Measurements from ENCODE around the gene EFNB2. TPM values are rescaled to one million over a fixed set of nuclear protein-coding genes. Genes with fewer than 3 reads are reported as not detected.

EFNB2 gene
- polyA plus RNA-seq, 3 donors = not detected

GRCh38 chr13:106575896-106576295 lies 40.4 kb upstream of the EFNB2 start:
- intact Hi-C loops (cut with micrococcal nuclease) = no loop called here
- no peak overlapping the region for H3K4me3 Mint-ChIP-seq
- H4K20me1 ChIP-seq (ENCODE audit: insufficient read depth, low read length) = no peaks in the 10 kb centered on the region
- no peak overlapping the region for H3K27ac Mint-ChIP-seq
- H3K4me1 Mint-ChIP-seq = no peaks in the 10 kb centered on the region
- H3K9ac ChIP-seq (ENCODE audit: insufficient read depth, low read length, poor library complexity, severe bottlenecking) = no peak overlapping the region
- TF ChIP-seq CTCF (IDR thresholded peaks at IDR 0.05) = no peak
- no peak overlapping the region for H3K4me2 ChIP-seq (replicated peaks; ENCODE audit: extremely low read depth, low read length, poor library complexity, severe bottlenecking)
- no peak for DNase-seq
- H3K27ac ChIP-seq (ENCODE audit: low read depth in 1 of 2, low read length in 2 of 2) = no peak overlapping the region
- H3K36me3 Mint-ChIP-seq = no peaks in the 10 kb centered on the region
- H3K79me2 ChIP-seq (ENCODE audit: insufficient read depth, low read length) = no peaks in the 10 kb centered on the region
- H3K9me3 Mint-ChIP-seq = peaks cover 0 to 12% (median 5%) of the 10 kb centered on the region in 7 donors
- no peaks in the 10 kb centered on the region for H3K4me1 ChIP-seq (ENCODE audit: control insufficient read depth in 1 of 2, insufficient read depth in 2 of 2, low read length in 2 of 2)
- no peaks in the 10 kb centered on the region for H3K27me3 ChIP-seq (ENCODE audit: control insufficient read depth in 2 of 2, insufficient read depth in 2 of 2, low read length in 2 of 2)
- H3K36me3 ChIP-seq (replicated peaks in 1 of 2; ENCODE audit: control insufficient read depth in 1 of 2, insufficient read depth in 2 of 2, low read length in 2 of 2) = no peaks in the 10 kb centered on the region
- no peaks in the 10 kb centered on the region for H3K9me3 ChIP-seq (replicated peaks in 1 of 2; ENCODE audit: control insufficient read depth in 1 of 2, insufficient read depth in 1 of 2, low read length in 2 of 2)
- H2AFZ ChIP-seq (ENCODE audit: insufficient read depth, low read depth, low read length, poor library complexity, severe bottlenecking) = no peak overlapping the region
- no peak overlapping the region for H3K4me3 ChIP-seq (replicated peaks in 1 of 3; ENCODE audit: low read depth in 2 of 3, low read length in 3 of 3)
- peaks cover 0 to 4% (median 0%) of the 10 kb centered on the region in 3 donors for H3K27me3 Mint-ChIP-seq (ENCODE audit: low read depth in 3 of 3)

- Mint-ChIP-seq H3K36me3 (no peaks in the 10 kb centered on the region), H3K4me3 (no peak overlapping the region), H3K9me3 (peaks cover 0 to 9% (median 3%) of the 10 kb centered on the region in 7 donors), H3K27me3 (ENCODE audit: low read depth in 3 of 3) (peaks cover 0 to 4% (median 0%) of the 10 kb centered on the region in 3 donors), H3K27ac (no peak overlapping the region), H3K4me1 (no peaks in the 10 kb centered on the region)
- intact Hi-C loops (cut with micrococcal nuclease) = no loop called here
- 92% methylated on average over 2 of the region's 3 CpGs for WGBS (ENCODE audit: insufficient coverage)
- H3K9me3 ChIP-seq (replicated peaks in 1 of 2; ENCODE audit: control insufficient read depth in 1 of 2, insufficient read depth in 1 of 2, low read length in 2 of 2) = no peaks in the 10 kb centered on the region
- no peaks in the 10 kb centered on the region for H4K20me1 ChIP-seq (ENCODE audit: insufficient read depth, low read length)
- H3K4me3 ChIP-seq (replicated peaks in 1 of 3; ENCODE audit: low read depth in 2 of 3, low read length in 3 of 3) = no peak overlapping the region
- H2AFZ ChIP-seq (ENCODE audit: insufficient read depth, low read depth, low read length, poor library complexity, severe bottlenecking) = no peak overlapping the region
- H3K4me2 ChIP-seq (replicated peaks; ENCODE audit: extremely low read depth, low read length, poor library complexity, severe bottlenecking) = no peak overlapping the region
- H3K9ac ChIP-seq (ENCODE audit: insufficient read depth, low read length, poor library complexity, severe bottlenecking) = no peak overlapping the region
- H3K27ac ChIP-seq (ENCODE audit: low read depth in 1 of 2, low read length in 2 of 2) = no peak overlapping the region
- H3K27me3 ChIP-seq (ENCODE audit: control insufficient read depth in 2 of 2, insufficient read depth in 2 of 2, low read length in 2 of 2) = no peaks in the 10 kb centered on the region
- H3K4me1 ChIP-seq (ENCODE audit: control insufficient read depth in 1 of 2, insufficient read depth in 2 of 2, low read length in 2 of 2) = peaks cover 0 to 3% of the 10 kb centered on the region in 2 donors
- no peak for TF ChIP-seq CTCF (IDR thresholded peaks at IDR 0.05)
- H3K36me3 ChIP-seq (replicated peaks in 1 of 2; ENCODE audit: control insufficient read depth in 1 of 2, insufficient read depth in 2 of 2, low read length in 2 of 2) = no peaks in the 10 kb centered on the region
- no peak for DNase-seq
- H3K79me2 ChIP-seq (ENCODE audit: insufficient read depth, low read length) = no peaks in the 10 kb centered on the region
Measured at GRCh38 chr13:106573868-106574267, 38.4 kb upstream of the EFNB2 start.

All from CD14-positive monocyte (primary cell).